A549 treated with dexamethasone at 1 μM for 4 hours (cell line): ENCODE results near the gene TMEM59L. TPM values are rescaled to one million over a fixed set of nuclear protein-coding genes. Genes with fewer than 3 reads are reported as not detected.

Experiments
- total RNA-seq: library from RNA; stranded (reverse); fragments of 200-300 nt; extraction: Qiagen RNA extraction; gene quantifications from 5 replicates; pipeline ENCODE4 v1.2.3, GENCODE V29; 2022

The TMEM59L gene
- 3.8 to 6.1 TPM (median 5.2 TPM) in 5 replicates for total RNA-seq

GRCh38 chr19:18612772-18613588 lies at the start of gene TMEM59L:
TSS of gene TMEM59L (plus strand) at chr19:18612870. CDS start at chr19:18612959, 89 bp downstream.

DNA sequence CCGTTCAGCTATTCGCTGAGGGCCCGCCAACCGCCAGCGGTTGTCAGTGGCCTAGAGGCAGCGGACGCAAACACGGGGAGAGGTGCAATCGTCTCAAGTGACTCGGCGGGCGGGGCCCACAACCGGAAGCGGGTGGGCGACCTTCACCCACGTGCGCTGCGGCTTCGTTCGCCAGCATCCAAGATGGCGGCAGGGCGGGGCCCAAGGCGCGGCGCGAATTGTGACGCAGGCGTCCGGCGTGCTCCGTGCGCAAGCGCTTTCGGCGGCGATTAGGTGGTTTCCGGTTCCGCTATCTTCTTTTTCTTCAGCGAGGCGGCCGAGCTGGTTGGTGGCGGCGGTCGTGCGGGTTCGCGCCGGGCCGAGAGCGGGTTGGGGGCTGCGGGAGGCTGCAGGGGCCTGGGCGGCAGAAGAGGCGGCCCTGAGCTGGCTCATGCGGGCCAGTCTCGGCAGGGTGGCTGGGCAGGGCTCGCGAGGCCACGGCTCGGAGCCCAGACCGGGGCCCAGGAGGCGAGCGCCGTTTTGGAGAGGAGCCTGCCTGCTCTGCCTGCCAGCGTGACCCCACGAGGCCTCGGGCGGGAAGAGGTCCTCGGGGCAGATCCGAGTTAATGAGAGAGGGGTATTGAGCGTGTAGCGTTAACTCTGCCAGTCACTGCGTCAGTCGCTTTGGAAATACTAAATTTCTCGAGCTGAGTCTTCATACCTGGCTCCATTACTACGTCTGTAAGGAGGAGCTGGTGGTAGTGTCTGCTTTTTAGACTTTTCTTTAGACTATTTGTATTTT lies 40.9 kb upstream of the TMEM59L start, which contains the start of gene UBA52:
Gene UBA52 (plus strand): TSS at position 294 of the 781 bp plus-strand sequence. CDS start 1,444 bp downstream, outside the sequence.

DNA sequence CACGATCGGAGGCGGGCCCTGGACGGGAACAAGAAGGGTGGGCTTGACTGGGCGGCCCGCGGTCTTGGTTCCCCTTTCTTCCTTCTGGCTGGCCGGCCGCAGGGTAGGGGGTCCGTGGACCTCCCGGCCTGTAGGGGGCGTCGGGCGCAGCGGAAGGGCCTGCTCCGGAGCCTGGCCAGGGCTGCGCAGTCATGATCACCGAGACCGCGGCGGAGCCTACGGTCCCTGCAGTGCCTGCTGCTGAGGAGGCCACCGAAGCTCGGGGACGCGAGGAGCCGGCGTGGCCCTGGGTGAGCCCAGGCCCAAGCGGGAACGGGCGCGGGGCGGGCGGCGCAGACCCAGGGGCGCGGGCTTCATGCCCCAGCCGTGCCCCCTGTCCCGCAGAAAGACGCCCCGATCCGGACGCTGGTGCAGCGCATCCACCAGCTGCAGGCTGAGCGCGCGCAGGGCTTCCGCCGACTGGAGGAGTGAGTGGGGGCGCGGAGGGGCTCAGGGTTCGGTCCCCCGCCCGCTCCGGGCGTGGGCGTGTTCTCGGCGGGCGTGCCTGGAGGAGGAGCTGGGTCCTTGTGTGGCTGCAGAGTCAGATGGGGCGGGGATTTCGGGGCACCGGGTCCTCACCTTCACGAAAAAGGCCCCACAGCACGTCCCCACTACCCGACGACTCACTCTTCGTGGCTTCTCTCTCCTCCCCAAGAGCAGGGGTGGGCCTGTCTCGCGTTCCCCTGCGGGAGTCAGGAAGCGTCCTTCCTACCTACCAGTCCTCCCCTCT lies 23.9 kb upstream of the TMEM59L start, which contains the start of gene REX1BD:
Gene REX1BD (plus strand): TSS at position 188 of the 769 bp plus-strand sequence. CDS start 4 bp downstream, at position 192.

DNA sequence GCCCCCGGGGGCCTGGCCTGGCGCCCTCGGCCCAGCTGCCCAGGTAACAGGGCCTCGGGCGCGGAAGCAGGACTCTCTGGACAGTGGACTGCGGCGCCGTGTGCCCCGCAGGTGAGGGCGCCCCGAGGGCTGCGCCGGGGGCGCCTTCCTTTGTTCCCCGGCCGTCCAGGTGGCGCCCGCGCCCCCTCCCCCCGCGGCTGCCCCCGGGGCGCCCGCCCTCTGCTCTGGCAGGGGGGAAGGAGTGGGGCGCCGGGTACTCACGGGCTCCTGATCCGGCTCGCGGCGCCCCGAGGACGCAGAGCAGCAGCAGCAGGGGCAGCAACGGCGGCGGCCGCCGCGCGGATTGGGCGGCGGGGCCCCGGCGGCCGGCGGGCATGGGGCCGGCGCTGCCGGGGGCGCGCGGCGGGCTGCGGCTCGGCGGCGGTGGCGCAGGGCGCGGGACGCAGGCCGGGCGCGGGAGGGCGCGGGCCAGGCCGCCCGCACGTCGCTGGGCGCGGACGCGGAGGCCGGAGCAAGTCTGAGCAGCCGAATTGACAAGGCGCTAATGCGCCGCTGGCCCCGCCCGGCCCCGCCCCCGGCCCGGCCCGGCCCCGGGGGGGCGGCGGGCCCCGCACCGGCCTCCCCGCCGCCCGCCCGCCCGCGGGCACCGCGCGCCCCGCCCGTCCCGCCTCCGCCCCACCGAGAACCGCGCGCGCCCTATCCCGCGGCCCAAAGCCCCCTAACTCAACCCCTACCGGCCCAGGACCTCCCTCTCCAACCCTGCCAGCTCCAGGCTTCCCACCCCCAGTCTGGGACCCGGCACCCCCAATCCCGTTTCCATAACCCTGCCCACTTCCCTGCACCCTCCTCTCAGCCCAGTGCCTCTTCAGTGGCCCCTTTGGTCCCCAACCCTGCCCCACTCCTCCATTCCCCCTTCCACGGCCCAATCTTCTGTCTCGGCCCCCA lies 6.1 kb upstream of the TMEM59L start, which contains the start of gene CRLF1:
Gene CRLF1 (minus strand): TSS at position 519 of the 945 bp plus-strand sequence. CDS start 143 bp downstream, at position 376.

GRCh38 chr19:18636969-18637629 lies 24.4 kb downstream of the TMEM59L start, which contains the start of gene KLHL26:
TSS of gene KLHL26 (plus strand) at chr19:18637028. CDS start at chr19:18637055, 27 bp downstream.

Other genes starting within 250 kb of the TMEM59L start
- gene GDF15, start 226.7 kb upstream of the TMEM59L start, total RNA-seq: 9.5 to 22.1 TPM (median 15.2 TPM) in 5 replicates
- gene LRRC25, start 215.2 kb upstream of the TMEM59L start, total RNA-seq: 0.11 TPM in 1 of 5 replicates, not detected in the others
- gene SSBP4, start 193.5 kb upstream of the TMEM59L start, total RNA-seq: 33.0 to 50.5 TPM (median 48.5 TPM) in 5 replicates
- gene ISYNA1, start 174.7 kb upstream of the TMEM59L start, total RNA-seq: 26.1 to 43.6 TPM (median 42.8 TPM) in 5 replicates
- 3.7 to 6.4 TPM (median 6.3 TPM) in 5 replicates for gene ELL, start 90.8 kb upstream of the TMEM59L start, total RNA-seq
- 113 to 154 TPM (median 146 TPM) in 5 replicates for gene FKBP8, start 69.3 kb upstream of the TMEM59L start, total RNA-seq
- 84.8 to 106 TPM (median 98.7 TPM) in 5 replicates for gene KXD1, start 55.0 kb upstream of the TMEM59L start, total RNA-seq
- 1,021 to 1,163 TPM (median 1,060 TPM) in 5 replicates for gene UBA52, start 41.0 kb upstream of the TMEM59L start, total RNA-seq
- 38.3 to 52.4 TPM (median 45.9 TPM) in 5 replicates for gene REX1BD, start 24.1 kb upstream of the TMEM59L start, total RNA-seq
- 3.7 to 7.1 TPM (median 6.8 TPM) in 5 replicates for gene CRLF1, start 6.1 kb upstream of the TMEM59L start, total RNA-seq
- gene KLHL26, start 24.2 kb downstream of the TMEM59L start, total RNA-seq: 3.7 to 5.1 TPM (median 4.7 TPM) in 5 replicates
- gene CRTC1, start 70.8 kb downstream of the TMEM59L start, total RNA-seq: 2.3 to 5.6 TPM (median 4.7 TPM) in 5 replicates
- 0.16 to 0.26 TPM (median 0.19 TPM) in 5 replicates for gene COMP, start 178.4 kb downstream of the TMEM59L start, total RNA-seq
- gene UPF1, start 219.1 kb downstream of the TMEM59L start, total RNA-seq: 27.8 to 45.2 TPM (median 43.1 TPM) in 5 replicates